ENCODE data around the gene KLF16.

Gene KLF16

DNA sequence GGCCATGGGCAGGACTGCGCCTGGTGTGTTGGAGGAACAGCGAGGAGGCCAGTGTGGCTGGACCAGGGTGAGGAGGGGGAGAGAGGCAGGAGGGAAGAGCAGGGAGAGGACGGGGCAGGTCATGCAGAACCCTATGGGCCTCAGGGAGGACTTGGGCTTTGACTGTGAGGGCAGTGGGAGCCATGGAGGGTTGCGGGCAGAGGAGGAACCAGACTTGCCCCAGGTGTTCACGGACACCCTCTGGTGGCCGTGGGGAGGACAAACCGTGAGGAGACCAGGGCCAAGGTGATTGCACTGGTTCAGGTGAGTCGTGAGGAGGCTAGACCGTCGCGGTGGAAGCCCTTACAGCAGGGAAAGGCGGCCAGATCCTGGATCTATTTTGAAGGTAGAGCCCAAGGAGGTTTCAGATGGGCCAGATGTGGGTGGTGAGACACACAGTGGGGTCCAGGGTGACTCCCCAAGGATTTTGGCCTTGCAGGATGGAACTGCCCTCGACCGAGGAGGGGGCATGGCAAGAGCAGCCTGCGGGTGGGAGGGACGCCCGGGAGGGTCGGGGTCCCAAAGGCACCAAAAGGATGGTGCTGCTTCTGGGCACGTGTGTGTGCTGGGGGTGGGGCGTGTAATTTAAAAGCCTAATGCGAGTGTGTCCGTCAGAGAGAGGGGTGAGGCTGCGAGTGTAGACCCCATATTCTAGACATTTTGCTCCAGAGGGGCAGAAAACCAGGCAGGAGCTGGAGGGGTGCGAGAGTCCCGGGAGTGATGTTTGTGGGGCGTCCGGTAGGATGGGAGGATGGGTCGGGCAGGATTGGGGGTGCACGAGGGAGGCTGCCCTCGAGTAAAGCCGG is 12.3 kb downstream of the KLF16 start:
- H3K4me1 Mint-ChIP-seq = peaks cover 52% of the 10 kb centered on the region
- H3K27me3 Mint-ChIP-seq (ENCODE audit: low read depth, poor library complexity) = peaks cover 3% of the 10 kb centered on the region
- H3K27ac Mint-ChIP-seq = no peak overlapping the region
- H3K36me3 Mint-ChIP-seq (ENCODE audit: low read depth) = no peaks in the 10 kb centered on the region
- H3K4me3 Mint-ChIP-seq = no peak overlapping the region
- H3K9me3 Mint-ChIP-seq = no peaks in the 10 kb centered on the region
- TF ChIP-seq, protein P1, sequence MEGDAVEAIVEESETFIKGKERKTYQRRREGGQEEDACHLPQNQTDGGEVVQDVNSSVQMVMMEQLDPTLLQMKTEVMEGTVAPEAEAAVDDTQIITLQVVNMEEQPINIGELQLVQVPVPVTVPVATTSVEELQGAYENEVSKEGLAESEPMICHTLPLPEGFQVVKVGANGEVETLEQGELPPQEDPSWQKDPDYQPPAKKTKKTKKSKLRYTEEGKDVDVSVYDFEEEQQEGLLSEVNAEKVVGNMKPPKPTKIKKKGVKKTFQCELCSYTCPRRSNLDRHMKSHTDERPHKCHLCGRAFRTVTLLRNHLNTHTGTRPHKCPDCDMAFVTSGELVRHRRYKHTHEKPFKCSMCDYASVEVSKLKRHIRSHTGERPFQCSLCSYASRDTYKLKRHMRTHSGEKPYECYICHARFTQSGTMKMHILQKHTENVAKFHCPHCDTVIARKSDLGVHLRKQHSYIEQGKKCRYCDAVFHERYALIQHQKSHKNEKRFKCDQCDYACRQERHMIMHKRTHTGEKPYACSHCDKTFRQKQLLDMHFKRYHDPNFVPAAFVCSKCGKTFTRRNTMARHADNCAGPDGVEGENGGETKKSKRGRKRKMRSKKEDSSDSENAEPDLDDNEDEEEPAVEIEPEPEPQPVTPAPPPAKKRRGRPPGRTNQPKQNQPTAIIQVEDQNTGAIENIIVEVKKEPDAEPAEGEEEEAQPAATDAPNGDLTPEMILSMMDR (IDR thresholded peaks at IDR 0.05) = no peak
- DNase-seq = no peak

DNA sequence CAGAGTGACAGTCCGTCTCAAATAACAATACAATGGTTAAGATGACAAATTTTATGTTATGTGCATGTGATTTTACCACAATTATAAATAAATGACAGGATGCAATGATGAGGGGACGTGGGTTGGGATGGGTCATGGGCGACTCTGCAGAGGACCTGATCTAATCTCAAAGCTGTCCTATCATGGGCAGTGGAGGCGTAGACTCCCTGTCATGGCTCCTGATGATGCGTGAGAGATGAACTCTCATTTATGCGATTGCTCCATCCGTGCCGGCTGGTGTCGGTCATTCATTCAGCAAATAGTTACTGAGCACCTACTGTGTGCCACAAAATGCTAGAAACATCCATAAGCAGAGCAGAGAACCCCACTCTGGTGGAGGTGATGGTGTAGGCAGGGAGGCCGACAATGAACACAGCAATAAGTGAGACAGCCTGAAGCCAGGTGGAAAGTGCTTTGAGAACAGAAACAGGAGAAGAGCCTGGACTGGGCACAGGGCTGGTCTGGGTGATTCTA is 13.4 kb downstream of the KLF16 start:
- no peak overlapping the region for H3K27ac Mint-ChIP-seq
- H3K36me3 Mint-ChIP-seq (ENCODE audit: low read depth) = no peaks in the 10 kb centered on the region
- H3K27me3 Mint-ChIP-seq (ENCODE audit: low read depth, poor library complexity) = peaks cover 3% of the 10 kb centered on the region
- DNase-seq = no peak
- TF ChIP-seq, protein P1 (IDR thresholded peaks at IDR 0.05) = no peak
- H3K9me3 Mint-ChIP-seq = no peaks in the 10 kb centered on the region
- peaks cover 45% of the 10 kb centered on the region for H3K4me1 Mint-ChIP-seq
- H3K4me3 Mint-ChIP-seq = no peak overlapping the region

DNA sequence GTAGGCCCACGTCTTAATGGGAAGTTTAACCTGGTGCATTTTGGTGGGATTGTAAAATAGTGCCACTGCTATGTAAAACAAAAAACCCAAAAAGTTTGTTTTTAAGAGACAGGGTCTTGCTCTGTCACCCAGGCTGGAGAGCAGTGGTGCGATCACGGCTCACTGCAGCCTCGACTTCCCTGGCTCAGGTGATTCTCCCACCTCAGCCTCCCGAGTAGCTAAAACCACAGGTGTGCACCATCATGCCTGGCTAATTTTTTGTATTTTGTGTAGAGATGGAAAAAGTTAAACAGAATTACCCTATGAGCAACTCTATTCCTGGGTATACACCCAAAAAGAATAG is 14.3 kb downstream of the KLF16 start:
- Mint-ChIP-seq H3K27ac (peak overlapping the region; percentile 48), H3K27me3 (ENCODE audit: low read depth, poor library complexity) (peaks cover 3% of the 10 kb centered on the region), H3K9me3 (no peaks in the 10 kb centered on the region), H3K36me3 (ENCODE audit: low read depth) (no peaks in the 10 kb centered on the region), H3K4me3 (peak overlapping the region; percentile 71), H3K4me1 (peaks cover 38% of the 10 kb centered on the region)
- DNase-seq = no peak
- TF ChIP-seq, protein P1 (IDR thresholded peaks at IDR 0.05) = no peak

DNA sequence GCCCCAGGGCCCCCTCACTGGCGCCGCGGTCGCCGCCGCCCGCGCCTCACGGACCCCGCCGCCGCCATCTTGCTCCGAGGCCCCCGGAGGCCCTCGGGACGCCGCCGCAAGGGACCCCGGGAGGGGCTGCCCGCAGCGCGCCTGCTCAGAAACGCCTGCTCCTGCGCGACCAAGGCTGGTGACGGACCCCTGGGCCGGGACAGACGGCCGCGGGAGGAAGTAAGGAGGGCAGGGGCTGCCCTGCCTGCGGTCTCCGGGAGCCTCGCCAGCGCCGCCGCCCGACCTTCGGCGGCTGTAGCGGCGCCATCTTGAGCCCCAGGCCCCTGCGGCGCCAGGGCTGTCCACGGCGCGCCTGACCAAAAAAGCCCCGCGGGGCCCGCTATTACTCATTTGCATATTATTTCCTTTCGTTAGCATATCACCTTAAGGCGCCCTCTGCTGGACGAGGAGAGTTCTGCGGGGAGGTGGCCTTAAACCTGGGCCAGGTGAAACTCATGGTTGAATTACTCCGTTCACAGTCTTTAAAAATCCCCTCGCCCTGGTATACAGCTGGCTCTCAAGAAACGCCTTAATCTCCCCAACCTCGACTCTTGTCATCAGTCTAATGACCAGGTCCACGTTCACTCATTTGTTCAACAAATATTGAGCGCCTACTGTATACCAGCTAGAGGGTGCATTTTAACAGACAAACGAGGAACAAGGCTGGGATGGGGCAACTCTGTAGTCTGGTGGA is 14.8 kb downstream of the KLF16 start, which contains the start of gene REXO1:
Gene REXO1, minus strand, starts transcription at position 85 of the 733 bp plus-strand sequence. CDS start 125 bp downstream, outside the sequence.
- peak; percentile 98 for DNase-seq

DNA sequence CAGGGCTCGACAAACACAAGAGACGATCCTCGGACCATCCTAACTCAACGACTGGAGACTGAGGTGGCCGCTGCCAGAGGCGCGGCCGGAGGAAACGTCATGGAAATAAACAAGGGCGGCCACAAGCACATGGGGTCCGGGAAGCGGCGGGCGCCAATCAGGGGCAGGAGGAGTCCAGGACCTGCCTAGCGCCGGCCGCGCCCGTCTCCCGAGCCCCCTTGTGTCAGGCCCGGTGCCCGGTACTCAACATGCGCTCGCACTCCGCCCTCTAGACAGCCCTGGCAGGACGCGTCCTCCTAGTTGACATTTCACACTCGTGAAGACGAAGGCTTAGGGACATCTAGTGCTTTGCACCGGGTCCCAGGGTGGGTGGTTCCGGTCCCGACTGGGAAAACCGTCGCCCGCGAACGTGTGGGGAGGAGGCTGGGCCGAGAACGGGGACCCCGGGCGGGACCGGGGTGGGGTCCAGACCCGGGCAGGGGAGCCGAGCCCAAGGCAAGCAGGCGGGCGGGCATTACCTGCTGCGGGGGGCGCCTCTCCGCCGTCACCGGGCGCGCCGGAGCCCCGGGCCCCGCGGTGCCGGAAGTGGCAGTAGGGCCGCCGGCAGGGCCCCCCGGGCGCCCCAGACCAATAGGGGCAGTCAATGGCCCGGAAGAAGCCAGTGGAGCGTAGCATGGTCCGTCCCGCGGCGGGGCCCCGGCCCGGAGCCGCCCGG is 15.5 kb downstream of the KLF16 start:
- H3K27ac Mint-ChIP-seq = peak overlapping the region; percentile 98
- H3K36me3 Mint-ChIP-seq (ENCODE audit: low read depth) = no peaks in the 10 kb centered on the region
- H3K4me3 Mint-ChIP-seq = peak overlapping the region; percentile 95
- no peaks in the 10 kb centered on the region for H3K9me3 Mint-ChIP-seq
- TF ChIP-seq, protein P1 (IDR thresholded peaks at IDR 0.05) = no peak
- H3K4me1 Mint-ChIP-seq = peaks cover 40% of the 10 kb centered on the region
- DNase-seq = peak; percentile 63
- peaks cover 3% of the 10 kb centered on the region for H3K27me3 Mint-ChIP-seq (ENCODE audit: low read depth, poor library complexity)

More for the DNA sequence above, 14.8 kb downstream of the KLF16 start, which contains the start of gene REXO1:
- H3K27me3 Mint-ChIP-seq (ENCODE audit: low read depth, poor library complexity) = peaks cover 3% of the 10 kb centered on the region
- H3K27ac Mint-ChIP-seq = peak within 1 kb of the TSS; percentile 98
- H3K36me3 Mint-ChIP-seq (ENCODE audit: low read depth) = no peaks in the 10 kb centered on the region
- TF ChIP-seq, protein P1 (IDR thresholded peaks at IDR 0.05) = peak; percentile 91
- no peaks in the 10 kb centered on the region for H3K9me3 Mint-ChIP-seq
- peaks cover 42% of the 10 kb centered on the region for H3K4me1 Mint-ChIP-seq
- H3K4me3 Mint-ChIP-seq = peak within 1 kb of the TSS; percentile 95

Data from nephron progenitor cell (in vitro differentiated cells).